AG09309 (cell line): ENCODE measurements around the gene CALM3.

ENCODE experiments used
- DNase-seq: peaks from one replicate; pipeline ENCODE4 v3.0.0-alpha.2; 2010; ENCODE audit warnings: low read depth
- H3K4me3 ChIP-seq: 2 replicates; pipeline ENCODE4 v1.5.1; 2011; ENCODE audit warnings: mild to moderate bottlenecking, low read depth, low read length, moderate library complexity; ENCODE audit not compliant: control insufficient read depth
- CTCF ChIP-seq: IDR thresholded peaks from 2 replicates; pipeline ENCODE4 v1.5.1; 2011; ENCODE audit warnings: mild to moderate bottlenecking, low read depth, low read length, inconsistent platforms; ENCODE audit not compliant: insufficient read depth, control insufficient read depth; ENCODE audit errors: missing control alignments

CALM3 gene

GRCh38 chr19:46580247-46580646, 20.9 kb upstream of the CALM3 start:
- no peak overlapping the region for H3K4me3 ChIP-seq
- no peak for DNase-seq
- no peak for TF ChIP-seq CTCF

GRCh38 chr19:46585539-46585938, 15.6 kb upstream of the CALM3 start:
- TF ChIP-seq CTCF = no peak
- no peak overlapping the region for H3K4me3 ChIP-seq
- DNase-seq = no peak

GRCh38 chr19:46586294-46586693, 14.8 kb upstream of the CALM3 start:
- TF ChIP-seq CTCF = no peak
- H3K4me3 ChIP-seq = no peak overlapping the region
- DNase-seq = no peak

GRCh38 chr19:46587861-46588260, 13.3 kb upstream of the CALM3 start:
- DNase-seq = no peak
- H3K4me3 ChIP-seq = no peak overlapping the region
- TF ChIP-seq CTCF = no peak

GRCh38 chr19:46591254-46591653, 9.9 kb upstream of the CALM3 start:
- H3K4me3 ChIP-seq = no peak overlapping the region
- no peak for DNase-seq
- no peak for TF ChIP-seq CTCF

- TF ChIP-seq CTCF = no peak
- DNase-seq = no peak
- H3K4me3 ChIP-seq = no peak overlapping the region
Observed at GRCh38 chr19:46591870-46592269, 9.3 kb upstream of the CALM3 start.

- no peak overlapping the region for H3K4me3 ChIP-seq
- no peak for TF ChIP-seq CTCF
- DNase-seq = no peak
Observed at GRCh38 chr19:46596008-46596407, 5.1 kb upstream of the CALM3 start.
